ENCODE measurements around the gene UEVLD. TPM values are rescaled to one million over a fixed set of nuclear protein-coding genes. Genes with fewer than 3 reads are reported as not detected.

Gene UEVLD
- total and polyA plus RNA-seq, 9 of the 15 experiments (the other 6 are each of a cell fraction or from before 2014, with no cell fraction given) = 4.7 to 12.6 (median 7.4) TPM

DNA sequence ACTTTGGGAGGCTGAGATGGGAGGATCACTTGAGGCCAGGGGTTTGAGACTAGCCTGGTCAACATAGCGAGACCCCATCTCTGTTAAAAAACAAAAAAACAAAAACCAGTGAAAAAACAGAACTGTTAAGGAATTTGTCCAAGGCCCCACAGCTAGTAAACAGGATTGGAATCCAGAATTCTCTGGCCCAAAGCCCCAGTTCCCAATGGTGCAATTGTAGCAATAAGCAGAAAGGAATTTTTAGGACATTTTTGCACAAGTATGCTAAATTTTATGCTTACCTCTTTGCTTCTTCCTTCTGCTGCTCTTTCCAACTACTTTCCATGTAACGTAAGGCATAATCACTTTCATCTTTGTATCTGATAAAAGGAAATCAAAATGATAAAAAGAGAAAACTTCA is 22.7 kb upstream of the UEVLD start:
- no peaks in the 10 kb centered on the region for H3K79me2 ChIP-seq (ENCODE audit: control insufficient read depth, insufficient read depth, low read length)
- ChIA-PET POLR2A (interaction anchor here (1.0 kb wide), 1 partner anchor 23 kb away, joined by 3 read pairs; the partner anchor contains the start of gene SPTY2D1), CTCF (ENCODE audit: low intra/inter-chr PET ratio) (no interaction called here)
- intact Hi-C loops (cut with micrococcal nuclease) = no loop called here
- no TSS peak for BruUV-seq (replicated peaks)
- no peak overlapping the region for H3K9ac ChIP-seq (ENCODE audit: insufficient read depth in 1 of 2, low read depth in 2 of 2, low read length in 2 of 2)
- no peak for FAIRE-seq
- H4K20me1 ChIP-seq (replicated peaks; ENCODE audit: control insufficient read depth, insufficient read depth, low read length) = no peaks in the 10 kb centered on the region
- no peak overlapping the region for H3K4me2 ChIP-seq (ENCODE audit: insufficient read depth, low read length)
- no peak overlapping the region for H2AFZ ChIP-seq (ENCODE audit: low read depth, low read length)
- H3K27ac ChIP-seq (ENCODE audit: extremely low read depth, low read depth, low read length) = no peak overlapping the region
- WGBS (ENCODE audit: insufficient coverage, low coverage, missing lambda C conversion rate) = 90% methylated on average over 1 of the region's 2 CpGs
- DNase-seq (ENCODE audit: extremely low read depth in 1 of 4, low spot score in 3 of 4) = no peak
- in situ Hi-C loops (cut with MboI) = no loop called here
- peaks cover 6 to 11% of the 10 kb centered on the region in 2 experiments; a peak in 3 of 5 replicates for H3K4me1 ChIP-seq (replicated peaks in 1 of 2; ENCODE audit: control insufficient read depth in 2 of 2, insufficient read depth in 2 of 2, low read length in 2 of 2)
- peaks cover 78% of the 10 kb centered on the region for H3K36me3 ChIP-seq (ENCODE audit: control insufficient read depth, insufficient read depth, low read length)
- no peaks in the 10 kb centered on the region for H3K9me1 ChIP-seq (ENCODE audit: control insufficient read depth, insufficient read depth, low read length)
- ATAC-seq = no peak
- H3K4me3 ChIP-seq = no peak overlapping the region
- TF ChIP-seq ZNF347 (CRISPR knock-in tag; IDR thresholded peaks at IDR 0.05; ENCODE audit: low read depth) (no peak), ARNT (IDR thresholded peaks at IDR 0.05) (no peak), RAD21 (CRISPR knock-in tag; conservative IDR thresholded peaks at IDR 0.05 in 1 of 2, IDR thresholded peaks at IDR 0.05 in 1 of 2) (no peak), HDAC6 (IDR thresholded peaks at IDR 0.05; ENCODE audit: low read depth, low read length) (no peak), NFIC (IDR thresholded peaks at IDR 0.05) (no peak), PCBP2 (IDR thresholded peaks at IDR 0.05; ENCODE audit: low read depth, low read length, poor library complexity, severe bottlenecking) (no peak), ZNF436 (CRISPR knock-in tag; IDR thresholded peaks at IDR 0.05) (no peak), RBM39 (optimal IDR thresholded peaks at IDR 0.05; ENCODE audit: low read depth, low read length) (no peak), ETV1 (tag; conservative IDR thresholded peaks at IDR 0.05; ENCODE audit: low read depth) (no peak)
- TF ChIP-seq, protein P1, sequence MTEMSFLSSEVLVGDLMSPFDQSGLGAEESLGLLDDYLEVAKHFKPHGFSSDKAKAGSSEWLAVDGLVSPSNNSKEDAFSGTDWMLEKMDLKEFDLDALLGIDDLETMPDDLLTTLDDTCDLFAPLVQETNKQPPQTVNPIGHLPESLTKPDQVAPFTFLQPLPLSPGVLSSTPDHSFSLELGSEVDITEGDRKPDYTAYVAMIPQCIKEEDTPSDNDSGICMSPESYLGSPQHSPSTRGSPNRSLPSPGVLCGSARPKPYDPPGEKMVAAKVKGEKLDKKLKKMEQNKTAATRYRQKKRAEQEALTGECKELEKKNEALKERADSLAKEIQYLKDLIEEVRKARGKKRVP (CRISPR knock-in tag; IDR thresholded peaks at IDR 0.05) = no peak
- no peaks in the 10 kb centered on the region for H3K9me3 ChIP-seq (replicated peaks; ENCODE audit: control insufficient read depth, insufficient read depth, low read depth, low read length)
- H3K27me3 ChIP-seq (ENCODE audit: control insufficient read depth in 2 of 2, insufficient read depth in 2 of 2, low read length in 2 of 2) = no peaks in the 10 kb centered on the region
